HG03354 (cell line): ENCODE results near the gene SARM1.
"Not testable (repeated sequence)": the region's sequence is repeated elsewhere in the genome, so short reads cannot be mapped to it uniquely, and the experiment has no call there.

Experiments used
- ATAC-seq: cut with Tn5 transposase; IDR thresholded peaks from one replicate; pipeline ENCODE4 v1.9.1; 2021; ENCODE audit warnings: mild to moderate bottlenecking; ENCODE audit not compliant: unreplicated experiment, poor library complexity, severe bottlenecking

Gene SARM1

DNA sequence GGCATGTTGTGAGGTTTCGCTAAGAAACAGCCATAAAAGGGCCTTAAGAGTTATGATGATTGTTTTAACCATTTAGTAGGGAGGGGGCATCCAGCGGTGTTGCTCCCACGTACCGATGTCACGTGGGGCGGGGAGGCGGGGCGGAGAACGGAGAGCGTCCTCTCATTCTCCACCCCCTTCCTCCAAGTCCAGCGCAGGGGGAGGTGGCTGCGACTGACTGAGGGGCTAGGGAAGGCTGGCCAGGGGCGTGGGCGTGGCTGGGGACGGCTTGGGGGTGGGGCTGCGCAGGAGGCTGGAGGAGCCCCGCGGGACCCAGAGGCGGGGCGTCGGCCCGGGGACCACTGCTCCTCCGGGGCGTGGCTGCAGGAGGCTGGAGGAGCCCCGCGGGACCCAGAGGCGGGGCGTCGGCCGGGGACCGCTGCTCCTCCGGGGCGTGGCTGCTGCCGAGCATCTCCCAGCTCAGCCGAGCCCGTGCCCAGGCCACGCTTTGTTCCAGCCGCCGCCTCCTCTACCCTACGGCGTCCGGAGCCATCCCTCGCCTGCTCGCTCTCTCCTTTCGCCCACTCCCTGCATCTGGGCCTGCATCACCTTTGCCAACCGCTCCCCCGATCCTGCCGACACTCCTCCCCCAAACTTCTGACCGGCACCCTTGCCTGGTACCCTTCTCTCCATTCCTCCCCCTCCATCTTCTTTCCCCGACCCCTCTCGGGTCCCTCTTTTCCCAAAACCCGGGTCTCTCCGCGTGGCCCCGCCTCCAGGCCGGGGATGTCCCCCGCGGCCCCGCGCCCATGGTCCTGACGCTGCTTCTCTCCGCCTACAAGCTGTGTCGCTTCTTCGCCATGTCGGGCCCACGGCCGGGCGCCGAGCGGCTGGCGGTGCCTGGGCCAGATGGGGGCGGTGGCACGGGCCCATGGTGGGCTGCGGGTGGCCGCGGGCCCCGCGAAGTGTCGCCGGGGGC lies at the start of gene SARM1:
Gene SARM1 (plus strand): TSS at position 450 of the 958 bp plus-strand sequence. CDS start 339 bp downstream, at position 789.
- peak; percentile 82 for ATAC-seq

DNA sequence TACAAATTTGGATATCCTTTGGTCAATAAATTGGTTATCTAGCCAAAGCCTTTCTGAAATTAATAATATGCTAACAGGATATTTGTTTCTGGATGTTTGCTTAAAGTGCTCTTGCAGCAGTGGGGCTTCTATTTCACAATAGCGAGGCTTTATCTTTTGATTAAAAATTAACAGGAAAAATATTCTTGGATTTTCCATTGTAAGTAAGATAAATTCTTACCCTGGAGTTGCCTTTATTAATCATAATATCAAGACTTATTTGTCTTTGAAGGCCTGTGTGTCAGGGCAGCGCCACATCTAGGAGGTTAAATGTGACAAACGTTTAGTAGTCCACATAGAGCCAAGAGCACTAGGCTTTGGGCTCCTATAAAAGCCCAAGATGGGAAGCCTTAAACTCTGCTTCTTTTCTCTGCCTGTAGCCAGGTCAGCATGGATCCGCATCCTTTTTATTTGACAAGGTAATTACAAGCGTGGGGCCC lies 47.2 kb upstream of the SARM1 start:
- ATAC-seq = no peak

DNA sequence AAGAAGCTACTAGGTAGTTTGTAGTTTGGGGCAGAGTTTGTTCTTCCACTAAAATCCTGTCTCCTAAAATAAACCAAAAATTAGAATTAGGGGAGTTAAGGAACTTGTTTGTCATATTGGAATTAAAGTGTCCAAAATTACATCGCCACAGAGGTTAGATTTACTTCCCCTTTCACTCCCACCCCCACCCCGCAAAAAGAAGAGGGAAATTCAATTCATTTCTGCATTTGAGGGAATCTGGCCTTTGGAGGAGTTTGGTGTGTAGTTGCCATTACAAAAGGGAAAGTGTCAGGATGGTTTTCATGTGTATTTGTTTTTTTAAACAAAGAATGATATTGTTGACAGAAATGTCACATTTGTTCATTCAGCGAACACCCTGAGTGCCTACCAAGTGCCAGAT lies 46.7 kb upstream of the SARM1 start:
- ATAC-seq = no peak

DNA sequence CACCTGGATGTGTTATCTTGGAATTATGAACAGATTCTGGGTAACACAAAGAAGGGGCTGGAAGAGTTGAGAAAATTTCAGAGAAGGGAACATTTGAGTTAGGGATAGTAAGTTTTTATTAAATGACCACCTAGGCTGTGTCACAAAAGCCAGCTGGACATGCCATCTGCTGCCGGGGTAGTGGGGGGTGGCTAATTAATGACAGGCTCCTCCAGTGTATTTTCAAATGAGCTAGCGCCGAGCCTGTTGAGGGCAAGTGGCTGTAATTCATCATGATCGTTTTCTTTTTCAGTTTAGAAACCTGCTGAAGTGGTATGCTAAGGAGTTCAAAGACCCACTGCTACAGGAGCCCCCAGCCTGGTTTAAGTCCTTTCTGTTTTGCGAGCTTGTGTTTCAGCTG lies 46.3 kb upstream of the SARM1 start:
- no peak for ATAC-seq

GRCh38 chr17:28326114-28326513 lies 45.4 kb upstream of the SARM1 start:
- no peak for ATAC-seq

DNA sequence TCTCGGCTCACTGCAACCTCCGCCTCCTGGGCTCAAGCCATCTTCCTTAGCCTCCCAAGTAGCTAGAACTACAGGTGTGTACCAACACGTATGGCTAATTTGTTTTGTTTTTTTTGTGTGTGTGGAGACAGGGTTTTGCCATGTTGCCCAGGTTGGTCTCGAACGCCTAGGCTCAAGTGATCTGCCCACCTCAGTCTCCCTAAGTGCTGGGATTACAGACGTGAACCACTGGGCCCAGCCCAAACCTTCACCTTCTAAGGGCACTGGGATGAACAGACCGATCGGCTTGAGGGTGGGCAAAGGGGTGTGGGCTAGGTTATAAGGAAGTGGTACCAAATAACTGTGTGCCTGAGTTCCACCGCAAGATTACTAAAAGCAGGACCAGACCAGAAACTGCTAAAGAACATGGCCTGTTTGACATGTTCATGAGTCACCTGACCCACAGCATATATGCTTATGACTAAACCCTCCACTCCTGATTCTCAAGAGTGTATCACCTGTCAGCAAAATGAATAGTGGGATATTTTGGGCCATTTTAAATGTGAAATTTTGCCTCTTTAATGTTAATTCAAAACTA lies 44.4 kb upstream of the SARM1 start:
- ATAC-seq = no peak

DNA sequence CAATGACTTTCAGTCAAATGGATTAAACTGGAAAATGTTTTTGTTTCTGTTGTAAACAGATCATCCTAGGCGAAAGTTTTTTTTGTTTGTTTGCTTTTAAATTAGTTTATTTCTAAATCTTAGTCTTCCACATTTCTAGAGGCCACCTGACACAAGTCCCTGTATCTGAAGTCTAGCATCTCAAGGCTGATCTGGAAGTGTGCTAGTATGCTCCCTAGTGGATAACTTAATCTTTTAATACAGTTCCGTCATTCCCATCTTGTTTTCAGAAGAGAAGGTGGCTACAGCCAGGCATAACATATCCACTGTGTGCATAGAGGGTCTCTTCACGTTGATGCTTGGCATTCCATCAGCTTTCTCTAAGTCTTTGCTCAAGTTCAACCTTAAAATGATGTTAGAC lies 43.8 kb upstream of the SARM1 start:
- no peak for ATAC-seq

- ATAC-seq = no peak
Measured at GRCh38 chr17:28328325-28328724, 43.2 kb upstream of the SARM1 start.

- ATAC-seq = no peak
Measured at GRCh38 chr17:28330671-28331070, 40.8 kb upstream of the SARM1 start.

GRCh38 chr17:28331891-28332420 lies 39.5 kb upstream of the SARM1 start:
- no peak for ATAC-seq

DNA sequence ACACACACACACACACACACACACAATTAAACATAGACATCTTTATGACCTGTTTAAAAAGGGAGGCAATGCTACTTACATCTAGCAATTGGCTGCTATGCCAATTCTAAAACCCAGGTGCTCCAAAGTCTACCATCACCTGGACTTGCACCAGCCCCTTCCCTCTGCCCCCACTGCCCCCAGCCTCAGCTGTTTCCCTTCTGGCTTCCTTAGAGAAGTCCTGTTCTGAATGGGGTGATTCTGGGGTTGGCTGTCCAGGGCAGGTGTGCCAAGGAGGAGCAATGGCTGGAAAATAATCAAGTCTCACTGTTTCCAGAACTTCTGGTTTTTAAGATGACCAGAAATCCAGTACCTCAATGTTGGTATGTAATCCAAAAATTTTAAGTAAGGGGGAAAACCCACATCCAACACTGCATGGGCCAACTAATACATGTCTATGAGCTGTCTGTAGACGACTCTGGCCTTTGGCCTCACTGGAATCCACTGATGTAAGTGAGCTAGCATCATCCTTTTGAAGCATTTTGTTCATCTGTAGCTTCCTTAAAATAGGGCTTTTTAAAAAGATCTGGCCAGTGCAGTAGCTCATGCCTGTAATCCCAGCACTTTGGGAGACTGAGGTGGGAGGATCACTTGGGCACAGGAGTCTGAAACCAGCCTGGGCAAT lies 38.3 kb upstream of the SARM1 start:
- no peak for ATAC-seq

- ATAC-seq = no peak
Measured at GRCh38 chr17:28334171-28334570, 37.3 kb upstream of the SARM1 start.

- ATAC-seq = no peak
Measured at GRCh38 chr17:28334666-28335200, 36.8 kb upstream of the SARM1 start.

DNA sequence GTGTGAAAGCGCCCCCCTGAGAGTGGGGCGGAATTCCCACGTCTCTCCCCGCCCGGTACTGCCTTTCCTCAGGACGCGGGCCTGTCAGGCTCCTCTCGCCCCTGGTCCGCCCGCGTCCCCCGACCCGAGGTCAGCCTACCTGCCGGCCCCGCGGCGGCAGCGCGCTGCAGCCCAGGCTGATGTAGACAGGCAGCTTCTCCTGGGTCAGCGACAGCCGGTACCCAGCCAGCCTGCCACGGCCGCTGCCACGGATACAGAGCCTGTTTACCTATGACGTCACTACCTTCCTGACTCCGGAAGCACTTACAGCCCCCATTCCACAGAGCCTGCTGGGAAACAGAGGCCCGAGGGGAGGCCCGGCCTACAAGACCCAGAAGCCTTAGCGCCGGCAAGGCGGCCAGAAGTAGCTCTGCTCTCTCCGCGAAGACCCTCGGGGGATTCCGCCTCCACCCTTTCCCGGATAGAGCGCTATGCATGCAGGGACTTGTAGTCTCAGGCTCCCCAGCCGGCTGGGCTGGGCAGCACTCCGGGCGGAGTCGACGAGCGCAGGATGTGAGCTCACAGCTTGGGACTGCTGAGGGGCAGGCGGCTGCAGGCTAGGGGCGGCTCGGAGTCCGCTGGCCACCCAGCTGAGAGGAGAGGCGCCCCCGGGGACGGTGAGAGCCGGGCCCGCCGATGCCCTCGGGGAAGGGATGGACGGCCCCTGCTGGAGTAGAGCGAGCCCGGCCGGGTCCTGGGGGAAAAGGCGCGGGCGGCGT lies 36.1 kb upstream of the SARM1 start, which contains the start of the genes IFT20 and TNFAIP1:
Gene IFT20 (minus strand): TSS at position 272 of the 758 bp plus-strand sequence. CDS start 3,487 bp downstream, outside the sequence.
Gene TNFAIP1 (plus strand): TSS at position 561 of the 758 bp plus-strand sequence. CDS start 3,761 bp downstream, outside the sequence.
- ATAC-seq = peak; percentile 97

GRCh38 chr17:28335959-28336871 lies 35.3 kb upstream of the SARM1 start:
- ATAC-seq = no peak

DNA sequence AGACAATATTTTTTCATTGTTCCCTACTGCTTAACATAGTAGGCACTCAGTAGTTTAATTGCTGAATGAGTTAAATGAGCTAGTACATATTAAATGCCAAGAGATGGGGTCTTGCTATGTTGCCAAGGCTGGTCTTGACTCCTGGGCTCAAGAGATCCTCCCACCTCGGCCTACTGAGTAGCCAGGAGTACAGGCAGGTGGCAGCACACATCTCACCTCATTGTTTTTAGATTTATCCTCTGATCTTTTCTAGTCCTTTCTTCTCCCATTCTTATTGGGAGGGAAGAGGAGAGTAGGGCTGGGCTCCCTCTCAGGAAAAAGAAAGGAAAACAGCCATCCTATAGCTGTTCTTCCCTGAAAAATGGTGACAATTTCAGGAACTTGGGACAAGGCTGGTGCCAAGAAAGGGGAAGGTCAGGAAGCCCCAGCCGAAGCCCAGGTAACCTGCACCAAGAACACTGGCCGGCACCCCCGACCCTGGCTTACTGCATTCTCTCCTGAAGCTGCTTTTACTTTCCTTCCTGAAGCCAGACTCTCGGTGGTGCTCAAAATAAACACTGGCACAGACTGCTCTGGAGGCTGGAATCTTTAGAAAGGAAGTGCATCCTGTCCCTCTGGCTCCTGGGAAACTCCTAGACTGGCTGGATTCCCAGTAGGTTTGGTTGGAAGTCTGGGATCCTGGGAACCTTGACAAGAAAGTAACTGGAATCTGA lies 33.3 kb upstream of the SARM1 start:
- ATAC-seq = no peak

DNA sequence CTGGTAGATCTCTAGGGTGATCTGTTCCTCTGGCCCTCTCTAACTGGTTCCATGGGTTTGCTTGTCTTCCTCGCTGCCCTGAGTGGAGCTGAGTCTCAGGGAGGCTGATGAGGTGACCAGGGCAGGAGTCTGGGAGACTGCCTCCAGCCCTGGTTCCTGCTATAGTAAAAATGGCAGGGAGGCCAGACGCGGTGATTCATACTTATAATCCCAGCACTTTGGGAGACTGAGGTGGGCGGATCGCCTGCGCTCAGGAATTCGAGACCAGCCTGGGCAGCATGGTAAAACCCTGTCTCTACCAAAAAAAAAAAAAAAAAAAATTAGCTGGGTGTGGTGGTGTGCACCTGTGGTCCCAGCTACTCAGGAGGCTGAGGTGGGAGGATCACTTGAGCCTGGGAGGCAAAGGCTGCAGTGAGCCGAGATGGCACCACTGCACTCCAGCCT lies 32.7 kb upstream of the SARM1 start:
- not testable (repeated sequence) for ATAC-seq
